DND-41 (cell line): Measurements from ENCODE around the gene CLEC17A.
"Not testable (repeated sequence)": the region's sequence is repeated elsewhere in the genome, so short reads cannot be mapped to it uniquely, and the experiment has no call there.

Experiments used
- ATAC-seq: fragments of 200-7000 bp; cut with Tn5 transposase; 3 replicates; pipeline ENCODE4 v1.9.1; 2021; ENCODE audit warnings: low read depth; ENCODE audit not compliant: insufficient read depth
- DNase-seq: peaks from one replicate; pipeline ENCODE4 v3.0.0-alpha.2; 2020
- H2AFZ ChIP-seq: 2 replicates; pipeline ENCODE4 v1.6.0; 2012; ENCODE audit warnings: low read depth, low read length
- H3K27ac ChIP-seq: 2 replicates; pipeline ENCODE4 v1.5.1; 2012; ENCODE audit warnings: low read length, inconsistent platforms
- H3K27me3 ChIP-seq: fragments of 200-600 bp; sonication (generic); 2 replicates; pipeline ENCODE4 v1.6.0; 2012; ENCODE audit warnings: low read length, mild to moderate bottlenecking, inconsistent platforms; ENCODE audit not compliant: insufficient read depth, poor library complexity
- H3K36me3 ChIP-seq: 2 replicates; pipeline ENCODE4 v1.5.1; 2012; ENCODE audit warnings: low read length, inconsistent platforms; ENCODE audit not compliant: insufficient read depth
- H3K4me1 ChIP-seq: 2 replicates; pipeline ENCODE4 v1.5.1; 2012; ENCODE audit warnings: mild to moderate bottlenecking, low read length; ENCODE audit not compliant: insufficient read depth
- H3K4me2 ChIP-seq: 2 replicates; pipeline ENCODE4 v1.6.0; 2012; ENCODE audit warnings: mild to moderate bottlenecking, moderate library complexity, low read length, inconsistent platforms; ENCODE audit not compliant: insufficient read depth
- H3K4me3 ChIP-seq, 2 experiments: fragments of 200-600 bp in 1 of 2; shearing (Covaris generic) in 1 of 2; 2 replicates each; pipeline ENCODE4 v1.5.1; 2012 to 2016; ENCODE audit warnings: inconsistent platforms in 2 of 2, low read length in 2 of 2, mild to moderate bottlenecking in 2 of 2, low read depth in 1 of 2, moderate library complexity in 1 of 2
- H3K79me2 ChIP-seq: 2 replicates; pipeline ENCODE4 v1.6.0; 2012; ENCODE audit warnings: low read length, inconsistent platforms; ENCODE audit not compliant: insufficient read depth
- H3K9ac ChIP-seq: 2 replicates; pipeline ENCODE4 v1.6.0; 2012; ENCODE audit warnings: low read depth, mild to moderate bottlenecking, inconsistent platforms, low read length, moderate library complexity
- H3K9me3 ChIP-seq: 2 replicates; pipeline ENCODE4 v1.5.1; 2012; ENCODE audit warnings: low read length, moderate library complexity, mild to moderate bottlenecking, inconsistent platforms; ENCODE audit not compliant: insufficient read depth, severe bottlenecking
- H4K20me1 ChIP-seq: 2 replicates; pipeline ENCODE4 v1.6.0; 2012; ENCODE audit warnings: low read length; ENCODE audit not compliant: insufficient read depth
- EZH2 ChIP-seq: IDR thresholded peaks from 3 replicates; pipeline ENCODE4 v1.6.1; 2012; ENCODE audit warnings: borderline replicate concordance, low read depth, mild to moderate bottlenecking, moderate library complexity, low read length, inconsistent platforms; ENCODE audit not compliant: severe bottlenecking
- TF ChIP-seq, protein P1 (sequence below): IDR thresholded peaks from 2 replicates; pipeline ENCODE4 v1.5.1; 2012; ENCODE audit warnings: borderline replicate concordance, low read length, moderate library complexity, mild to moderate bottlenecking; ENCODE audit not compliant: poor library complexity, severe bottlenecking; ENCODE audit errors: extremely low read depth

Gene CLEC17A

DNA sequence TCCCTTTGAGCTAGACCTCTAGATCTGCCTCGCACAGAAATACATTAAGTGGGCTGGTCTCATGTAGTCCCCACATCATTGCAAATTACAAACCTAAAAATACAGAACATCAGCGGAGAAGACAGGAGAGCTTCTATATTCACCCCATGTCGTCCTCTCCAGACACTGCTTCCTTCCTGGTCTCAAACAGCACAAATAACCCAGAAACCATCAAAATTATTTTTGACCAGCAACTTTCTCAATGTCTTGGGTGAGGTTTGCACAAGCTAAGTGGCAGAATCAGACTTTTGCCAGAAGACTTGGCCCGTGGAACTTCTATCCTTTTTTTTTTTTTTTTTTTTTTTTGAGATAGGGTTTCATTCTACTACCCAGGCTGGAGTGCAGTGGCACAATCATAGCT is 28.2 kb downstream of the CLEC17A start:
- Histone ChIP-seq H3K27ac (no peak overlapping the region), H3K9ac (no peak overlapping the region), H3K79me2 (no peaks in the 10 kb centered on the region), H4K20me1 (no peaks in the 10 kb centered on the region), H3K9me3 (no peaks in the 10 kb centered on the region), H3K27me3 (no peaks in the 10 kb centered on the region), H3K4me3 (no peak overlapping the region), H3K4me2 (no peak overlapping the region), H3K36me3 (no peaks in the 10 kb centered on the region), H3K4me1 (no peaks in the 10 kb centered on the region), H2AFZ (no peak overlapping the region)
- DNase-seq (no peak), ATAC-seq (no peak)
- TF ChIP-seq, protein P1, sequence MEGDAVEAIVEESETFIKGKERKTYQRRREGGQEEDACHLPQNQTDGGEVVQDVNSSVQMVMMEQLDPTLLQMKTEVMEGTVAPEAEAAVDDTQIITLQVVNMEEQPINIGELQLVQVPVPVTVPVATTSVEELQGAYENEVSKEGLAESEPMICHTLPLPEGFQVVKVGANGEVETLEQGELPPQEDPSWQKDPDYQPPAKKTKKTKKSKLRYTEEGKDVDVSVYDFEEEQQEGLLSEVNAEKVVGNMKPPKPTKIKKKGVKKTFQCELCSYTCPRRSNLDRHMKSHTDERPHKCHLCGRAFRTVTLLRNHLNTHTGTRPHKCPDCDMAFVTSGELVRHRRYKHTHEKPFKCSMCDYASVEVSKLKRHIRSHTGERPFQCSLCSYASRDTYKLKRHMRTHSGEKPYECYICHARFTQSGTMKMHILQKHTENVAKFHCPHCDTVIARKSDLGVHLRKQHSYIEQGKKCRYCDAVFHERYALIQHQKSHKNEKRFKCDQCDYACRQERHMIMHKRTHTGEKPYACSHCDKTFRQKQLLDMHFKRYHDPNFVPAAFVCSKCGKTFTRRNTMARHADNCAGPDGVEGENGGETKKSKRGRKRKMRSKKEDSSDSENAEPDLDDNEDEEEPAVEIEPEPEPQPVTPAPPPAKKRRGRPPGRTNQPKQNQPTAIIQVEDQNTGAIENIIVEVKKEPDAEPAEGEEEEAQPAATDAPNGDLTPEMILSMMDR, result no peak
- no peak for TF ChIP-seq EZH2

DNA sequence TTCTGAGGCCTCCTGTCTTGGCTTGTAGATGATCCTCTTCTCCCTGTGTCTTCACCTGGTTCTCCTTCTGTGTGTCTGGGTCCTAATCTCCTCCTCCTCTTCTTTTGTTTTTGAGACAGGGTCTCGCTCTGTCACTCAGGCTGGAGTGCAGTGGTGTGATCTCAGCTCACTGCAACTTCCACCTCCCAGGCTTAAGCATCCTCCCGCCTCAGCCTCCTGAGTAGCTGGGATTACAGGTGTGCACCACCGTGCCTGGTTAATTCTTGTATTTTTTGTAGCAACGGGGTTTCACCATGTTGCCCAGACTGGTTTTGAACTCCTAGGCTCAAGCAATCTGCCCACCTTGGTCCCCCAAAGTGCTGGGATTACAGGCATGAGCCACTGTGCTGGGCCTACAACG is 29.4 kb downstream of the CLEC17A start:
- not testable (repeated sequence) for ATAC-seq, DNase-seq, H3K4me2 ChIP-seq, H4K20me1 ChIP-seq, H3K4me3 ChIP-seq, H3K27me3 ChIP-seq, H3K9ac ChIP-seq, H3K27ac ChIP-seq, H3K36me3 ChIP-seq, H2AFZ ChIP-seq, H3K9me3 ChIP-seq, H3K4me1 ChIP-seq, H3K79me2 ChIP-seq

DNA sequence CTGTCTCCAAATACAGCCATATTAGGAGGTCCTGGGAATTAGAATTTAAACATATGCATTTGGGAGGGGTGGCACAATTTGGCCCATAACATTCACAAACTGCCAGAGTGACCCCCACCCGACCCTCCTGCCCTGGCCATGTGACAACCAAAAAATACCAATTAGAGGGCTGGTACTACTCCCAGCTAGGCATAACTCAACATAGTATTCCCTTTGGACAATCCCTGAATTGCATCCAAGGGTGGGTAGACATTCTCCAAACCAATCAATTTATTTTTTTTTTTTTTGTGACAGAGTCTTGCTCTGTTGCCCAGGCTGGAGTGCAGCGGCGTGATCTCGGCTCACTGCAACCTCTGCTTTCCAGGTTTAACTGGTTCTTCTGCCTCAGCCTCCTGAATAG is 29.8 kb downstream of the CLEC17A start:
- ATAC-seq (no peak), DNase-seq (no peak)
- H3K4me1 ChIP-seq, result no peaks in the 10 kb centered on the region
- no peak overlapping the region for H2AFZ ChIP-seq
- no peak overlapping the region for H3K27ac ChIP-seq
- no peak overlapping the region for H3K4me3 ChIP-seq
- no peaks in the 10 kb centered on the region for H3K79me2 ChIP-seq
- H4K20me1 ChIP-seq, result no peaks in the 10 kb centered on the region
- TF ChIP-seq, protein P1, result no peak
- TF ChIP-seq EZH2, result no peak
- H3K9me3 ChIP-seq, result no peaks in the 10 kb centered on the region
- no peaks in the 10 kb centered on the region for H3K27me3 ChIP-seq
- H3K4me2 ChIP-seq, result no peak overlapping the region
- H3K36me3 ChIP-seq, result no peaks in the 10 kb centered on the region
- H3K9ac ChIP-seq, result no peak overlapping the region

DNA sequence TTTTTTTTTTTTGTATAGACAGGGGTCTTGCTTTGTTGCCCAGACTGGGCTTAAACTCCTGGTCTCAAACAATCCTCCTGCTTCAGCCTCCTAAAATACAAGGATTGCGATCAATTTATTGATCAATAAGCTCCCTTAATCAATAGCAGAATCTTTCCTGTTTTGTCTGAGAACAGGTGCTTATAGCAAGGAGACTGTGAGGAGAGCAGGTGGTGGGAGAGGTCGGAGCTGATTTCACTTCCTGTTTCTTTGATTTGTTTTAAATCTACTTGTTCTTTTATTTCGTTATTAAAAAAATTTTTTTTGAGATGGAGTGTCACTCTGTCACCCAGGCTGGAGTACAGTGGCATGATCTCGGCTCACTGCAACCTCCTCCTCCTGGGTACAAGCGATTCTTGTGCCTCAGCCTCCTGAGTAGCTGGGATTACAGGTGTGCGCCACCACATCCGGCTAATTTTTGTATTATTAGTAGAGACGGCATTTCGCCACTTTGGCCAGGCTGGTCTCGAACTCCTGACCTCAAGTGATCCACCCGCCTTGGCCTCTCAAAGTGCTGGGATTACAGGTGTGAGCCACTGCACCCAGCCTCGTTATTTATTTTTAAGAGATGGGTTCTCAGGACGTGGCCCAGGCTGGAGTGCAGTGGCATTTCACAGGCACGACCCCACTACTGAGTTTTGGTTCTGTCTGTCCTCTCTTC is 30.7 kb downstream of the CLEC17A start:
- not testable (repeated sequence) for H3K4me2 ChIP-seq, H3K36me3 ChIP-seq, H3K4me3 ChIP-seq, H3K27me3 ChIP-seq, H2AFZ ChIP-seq, H3K79me2 ChIP-seq, H3K27ac ChIP-seq, H3K9ac ChIP-seq, H3K4me1 ChIP-seq, DNase-seq, H3K9me3 ChIP-seq, ATAC-seq, H4K20me1 ChIP-seq
